MCF 10A (cell line): Measurements from ENCODE around the gene PIEZO2. TPM values are rescaled to one million over a fixed set of nuclear protein-coding genes. Genes with fewer than 3 reads are reported as not detected.

Source experiments
- BruUV-seq: library from RNA; stranded (reverse); fragments of 400-500 nt; replicated peaks from 2 replicates; lab custom pipeline; 2021; lab: Mats Ljungman, UMichigan
- CTCF ChIA-PET: fragments of 300-600 bp; sonication (Branson Sonifier 250); formaldehyde crosslinking; extraction: SDS; loops from one replicate; lab custom pipeline; 2021; ENCODE audit warnings: antibody characterized with exemption, inconsistent platforms; lab: Yijun Ruan, JAX
- POLR2A ChIA-PET: fragments of 300-600, 350-650 bp; sonication (Branson Sonifier 250); formaldehyde crosslinking; extraction: SDS; loops from one replicate; lab custom pipeline; 2020; ENCODE audit warnings: antibody characterized with exemption, inconsistent platforms; lab: Yijun Ruan, JAX
- DNase-seq: peaks from one replicate; pipeline ENCODE4 v3.0.0-alpha.2; 2018; ENCODE audit not compliant: unreplicated experiment
- H3K27ac Mint-ChIP-seq: one replicate; pipeline ENCODE4 v1.8.0; 2022; ENCODE audit warnings: mild to moderate bottlenecking, low read depth, mixed read lengths; ENCODE audit not compliant: unreplicated experiment
- H3K27me3 Mint-ChIP-seq: one replicate; pipeline ENCODE4 v1.8.0; 2022; ENCODE audit warnings: mixed read lengths; ENCODE audit not compliant: insufficient read depth, unreplicated experiment
- H3K36me3 Mint-ChIP-seq: one replicate; pipeline ENCODE4 v1.8.0; 2022; ENCODE audit warnings: mild to moderate bottlenecking, moderate library complexity, mixed read lengths; ENCODE audit not compliant: insufficient read depth, unreplicated experiment
- H3K4me1 Mint-ChIP-seq: one replicate; pipeline ENCODE4 v1.8.0; 2022; ENCODE audit warnings: mixed read lengths; ENCODE audit not compliant: insufficient read depth, unreplicated experiment
- H3K4me3 Mint-ChIP-seq: one replicate; pipeline ENCODE4 v1.8.0; 2022; ENCODE audit warnings: mild to moderate bottlenecking, moderate library complexity, mixed read lengths; ENCODE audit not compliant: unreplicated experiment
- H3K9me3 Mint-ChIP-seq: one replicate; pipeline ENCODE4 v1.8.0; 2022; ENCODE audit warnings: mixed read lengths; ENCODE audit not compliant: unreplicated experiment
- intact Hi-C: fragments of 100-400 bp; cut with micrococcal nuclease; formaldehyde crosslinking; loops from 2 replicates; pipeline ENCODE4 v1.14.1; 2022
- total RNA-seq: library from RNA; stranded (reverse); gene quantifications from 2 replicates; pipeline ENCODE4 v1.2.3, GENCODE V29; 2022
- TF ChIP-seq, protein P1 (sequence below): fragments of 200-600 bp; IDR thresholded peaks from one replicate; pipeline ENCODE4 v1.8.0; 2022; ENCODE audit warnings: antibody characterized with exemption, mild to moderate bottlenecking; ENCODE audit not compliant: unreplicated experiment

The PIEZO2 gene
- total RNA-seq, 1 experiment from 2014 or later = 0.49 TPM

GRCh38 chr18:11051462-11051861 is 97.9 kb downstream of the PIEZO2 start:
- no peak for DNase-seq
- intact Hi-C loops = no loop called here
- peaks cover 12% of the 10 kb centered on the region for H3K4me1 Mint-ChIP-seq
- no peaks in the 10 kb centered on the region for H3K9me3 Mint-ChIP-seq
- no peaks in the 10 kb centered on the region for H3K36me3 Mint-ChIP-seq
- H3K4me3 Mint-ChIP-seq = no peak overlapping the region
- no peak overlapping the region for H3K27ac Mint-ChIP-seq
- no TSS peak for BruUV-seq
- TF ChIP-seq, protein P1, sequence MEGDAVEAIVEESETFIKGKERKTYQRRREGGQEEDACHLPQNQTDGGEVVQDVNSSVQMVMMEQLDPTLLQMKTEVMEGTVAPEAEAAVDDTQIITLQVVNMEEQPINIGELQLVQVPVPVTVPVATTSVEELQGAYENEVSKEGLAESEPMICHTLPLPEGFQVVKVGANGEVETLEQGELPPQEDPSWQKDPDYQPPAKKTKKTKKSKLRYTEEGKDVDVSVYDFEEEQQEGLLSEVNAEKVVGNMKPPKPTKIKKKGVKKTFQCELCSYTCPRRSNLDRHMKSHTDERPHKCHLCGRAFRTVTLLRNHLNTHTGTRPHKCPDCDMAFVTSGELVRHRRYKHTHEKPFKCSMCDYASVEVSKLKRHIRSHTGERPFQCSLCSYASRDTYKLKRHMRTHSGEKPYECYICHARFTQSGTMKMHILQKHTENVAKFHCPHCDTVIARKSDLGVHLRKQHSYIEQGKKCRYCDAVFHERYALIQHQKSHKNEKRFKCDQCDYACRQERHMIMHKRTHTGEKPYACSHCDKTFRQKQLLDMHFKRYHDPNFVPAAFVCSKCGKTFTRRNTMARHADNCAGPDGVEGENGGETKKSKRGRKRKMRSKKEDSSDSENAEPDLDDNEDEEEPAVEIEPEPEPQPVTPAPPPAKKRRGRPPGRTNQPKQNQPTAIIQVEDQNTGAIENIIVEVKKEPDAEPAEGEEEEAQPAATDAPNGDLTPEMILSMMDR = no peak
- no peaks in the 10 kb centered on the region for H3K27me3 Mint-ChIP-seq
- POLR2A ChIA-PET = interaction anchor here (0.6 to 0.7 kb wide), 3 partner anchors 150 to 1010 kb away, joined by 3 to 4 read pairs (median 3); no protein-coding TSS in a partner anchor
- CTCF ChIA-PET = interaction anchor here (0.7 to 1.8 kb wide), 4 partner anchors 10 to 813 kb away, joined by 3 to 15 read pairs (median 6); no protein-coding TSS in a partner anchor

GRCh38 chr18:11050966-11051365 is 98.4 kb downstream of the PIEZO2 start:
- no peak overlapping the region for H3K4me3 Mint-ChIP-seq
- H3K27me3 Mint-ChIP-seq = no peaks in the 10 kb centered on the region
- TF ChIP-seq, protein P1 = no peak
- intact Hi-C loops = no loop called here
- ChIA-PET POLR2A (interaction anchor here (0.6 kb wide), 1 partner anchor 1009 kb away, joined by 3 read pairs; no protein-coding TSS in a partner anchor), CTCF (interaction anchor here (0.7 to 1.7 kb wide), 2 partner anchors 9 to 813 kb away, joined by 3 to 15 read pairs; no protein-coding TSS in a partner anchor)
- no peak overlapping the region for H3K27ac Mint-ChIP-seq
- DNase-seq = no peak
- no TSS peak for BruUV-seq
- H3K4me1 Mint-ChIP-seq = peaks cover 12% of the 10 kb centered on the region
- no peaks in the 10 kb centered on the region for H3K9me3 Mint-ChIP-seq
- no peaks in the 10 kb centered on the region for H3K36me3 Mint-ChIP-seq

DNA sequence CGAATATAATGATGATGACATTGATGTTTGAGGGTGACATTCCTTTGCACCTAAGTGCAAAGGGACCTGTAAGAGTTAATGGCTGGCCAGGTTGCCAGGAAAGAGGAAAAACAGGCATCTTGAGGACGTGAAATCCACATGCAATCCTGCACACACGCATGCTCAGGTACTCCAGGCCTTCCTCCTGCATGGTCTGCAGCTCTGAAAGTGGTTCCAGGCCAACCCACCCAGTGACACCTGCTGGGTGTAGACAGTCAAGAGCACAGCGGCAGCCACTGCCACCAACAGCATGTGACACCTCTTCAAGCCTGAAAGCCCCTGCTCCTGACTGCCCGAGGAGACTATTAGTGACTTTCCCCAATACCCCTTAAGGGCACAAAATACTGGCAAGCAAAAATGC is 101.6 kb downstream of the PIEZO2 start:
- BruUV-seq = no TSS peak
- no peaks in the 10 kb centered on the region for H3K27me3 Mint-ChIP-seq
- H3K4me1 Mint-ChIP-seq = peaks cover 9% of the 10 kb centered on the region
- ChIA-PET POLR2A (interaction anchor here (0.8 kb wide), 1 partner anchor 101 kb away, joined by 3 read pairs; no protein-coding TSS in a partner anchor), CTCF (interaction anchor here (1.2 kb wide), 1 partner anchor 23 kb away, joined by 3 read pairs; no protein-coding TSS in a partner anchor)
- H3K4me3 Mint-ChIP-seq = no peak overlapping the region
- H3K27ac Mint-ChIP-seq = no peak overlapping the region
- H3K9me3 Mint-ChIP-seq = no peaks in the 10 kb centered on the region
- TF ChIP-seq, protein P1 = no peak
- DNase-seq = no peak
- no peaks in the 10 kb centered on the region for H3K36me3 Mint-ChIP-seq
- intact Hi-C loops = loop anchor here (10.0 kb wide), 1 partner anchor 83 kb away; no protein-coding TSS in a partner anchor

GRCh38 chr18:11047156-11047555 is 102.2 kb downstream of the PIEZO2 start:
- intact Hi-C loops = loop anchor here (10.0 kb wide), 1 partner anchor 82 kb away; no protein-coding TSS in a partner anchor
- H3K27ac Mint-ChIP-seq = no peak overlapping the region
- no peaks in the 10 kb centered on the region for H3K27me3 Mint-ChIP-seq
- ChIA-PET POLR2A (interaction anchor here (0.8 kb wide), 1 partner anchor 101 kb away, joined by 3 read pairs; no protein-coding TSS in a partner anchor), CTCF (interaction anchor here (1.2 to 1.4 kb wide), 2 partner anchors 24 to 196 kb away, joined by 3 to 6 read pairs; no protein-coding TSS in a partner anchor)
- H3K4me1 Mint-ChIP-seq = peaks cover 6% of the 10 kb centered on the region
- DNase-seq = no peak
- TF ChIP-seq, protein P1 = no peak
- no peaks in the 10 kb centered on the region for H3K9me3 Mint-ChIP-seq
- H3K36me3 Mint-ChIP-seq = no peaks in the 10 kb centered on the region
- no peak overlapping the region for H3K4me3 Mint-ChIP-seq
- no TSS peak for BruUV-seq
